ENCODE data around the gene CFAP61.

GRCh38 chr20:20371681-20372080 is 319.3 kb downstream of the CFAP61 start:
- TF ChIP-seq CTCF (IDR thresholded peaks at IDR 0.05 in 4 of 5, conservative IDR thresholded peaks at IDR 0.05 in 1 of 5), result no peak
- TF ChIP-seq POLR2A (IDR thresholded peaks at IDR 0.05), result no peak
